ENCODE measurements around the gene TBC1D22A. TPM values are rescaled to one million over a fixed set of nuclear protein-coding genes. Genes with fewer than 3 reads are reported as not detected.

The TBC1D22A gene
- total RNA-seq, 1 donor from 2014 or later: 24.2 TPM

DNA sequence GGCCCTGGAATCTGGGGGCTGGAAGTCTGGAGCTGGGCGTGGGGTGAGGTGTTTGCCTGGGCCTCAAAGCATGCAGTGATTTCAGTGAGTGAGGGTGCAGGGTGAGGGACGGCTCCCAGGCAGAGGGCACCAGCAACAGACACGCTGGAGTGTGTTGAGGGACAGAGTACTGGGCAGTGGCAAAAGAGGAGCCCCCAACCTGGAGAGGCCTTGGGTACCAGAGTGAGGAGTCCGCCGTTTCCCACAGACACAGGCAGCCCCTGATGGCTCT is 12.0 kb upstream of the TBC1D22A start:
- Histone ChIP-seq H3K36me3 (ENCODE audit: insufficient read depth, low read length) (no peaks in the 10 kb centered on the region), H3K79me2 (ENCODE audit: insufficient read depth, low read length) (no peaks in the 10 kb centered on the region), H3K27me3 (ENCODE audit: insufficient read depth, low read length) (no peaks in the 10 kb centered on the region), H3K9me3 (ENCODE audit: insufficient read depth, low read depth, low read length) (no peaks in the 10 kb centered on the region), H2AFZ (ENCODE audit: low read depth, low read length) (no peak overlapping the region), H3K4me3 (ENCODE audit: insufficient read depth, low read depth, low read length) (no peak overlapping the region), H4K20me1 (ENCODE audit: insufficient read depth, low read length) (no peaks in the 10 kb centered on the region), H3K27ac (ENCODE audit: low read depth, low read length) (no peak overlapping the region), H3K9ac (ENCODE audit: low read length) (no peak overlapping the region), H3K4me2 (ENCODE audit: low read length) (no peak overlapping the region), H3K4me1 (ENCODE audit: insufficient read depth, low read length) (peaks cover 37% of the 10 kb centered on the region)
- no peak for DNase-seq (ENCODE audit: low read depth)
- H3K36me3 Mint-ChIP-seq (ENCODE audit: low read depth, unreplicated experiment): no peaks in the 10 kb centered on the region
- TF ChIP-seq, protein P1, sequence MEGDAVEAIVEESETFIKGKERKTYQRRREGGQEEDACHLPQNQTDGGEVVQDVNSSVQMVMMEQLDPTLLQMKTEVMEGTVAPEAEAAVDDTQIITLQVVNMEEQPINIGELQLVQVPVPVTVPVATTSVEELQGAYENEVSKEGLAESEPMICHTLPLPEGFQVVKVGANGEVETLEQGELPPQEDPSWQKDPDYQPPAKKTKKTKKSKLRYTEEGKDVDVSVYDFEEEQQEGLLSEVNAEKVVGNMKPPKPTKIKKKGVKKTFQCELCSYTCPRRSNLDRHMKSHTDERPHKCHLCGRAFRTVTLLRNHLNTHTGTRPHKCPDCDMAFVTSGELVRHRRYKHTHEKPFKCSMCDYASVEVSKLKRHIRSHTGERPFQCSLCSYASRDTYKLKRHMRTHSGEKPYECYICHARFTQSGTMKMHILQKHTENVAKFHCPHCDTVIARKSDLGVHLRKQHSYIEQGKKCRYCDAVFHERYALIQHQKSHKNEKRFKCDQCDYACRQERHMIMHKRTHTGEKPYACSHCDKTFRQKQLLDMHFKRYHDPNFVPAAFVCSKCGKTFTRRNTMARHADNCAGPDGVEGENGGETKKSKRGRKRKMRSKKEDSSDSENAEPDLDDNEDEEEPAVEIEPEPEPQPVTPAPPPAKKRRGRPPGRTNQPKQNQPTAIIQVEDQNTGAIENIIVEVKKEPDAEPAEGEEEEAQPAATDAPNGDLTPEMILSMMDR (IDR thresholded peaks at IDR 0.05; ENCODE audit: insufficient read depth, low read depth, low read length): no peak
- H3K27me3 Mint-ChIP-seq (ENCODE audit: low read depth, unreplicated experiment): peaks cover 22% of the 10 kb centered on the region
- peaks cover 28% of the 10 kb centered on the region for H3K4me1 Mint-ChIP-seq (ENCODE audit: low read depth, unreplicated experiment)
- peaks cover 6% of the 10 kb centered on the region for H3K9me3 Mint-ChIP-seq (ENCODE audit: unreplicated experiment)
- H3K27ac Mint-ChIP-seq (ENCODE audit: unreplicated experiment): no peak overlapping the region
- no peak overlapping the region for H3K4me3 Mint-ChIP-seq (ENCODE audit: unreplicated experiment)
- FAIRE-seq: no peak

DNA sequence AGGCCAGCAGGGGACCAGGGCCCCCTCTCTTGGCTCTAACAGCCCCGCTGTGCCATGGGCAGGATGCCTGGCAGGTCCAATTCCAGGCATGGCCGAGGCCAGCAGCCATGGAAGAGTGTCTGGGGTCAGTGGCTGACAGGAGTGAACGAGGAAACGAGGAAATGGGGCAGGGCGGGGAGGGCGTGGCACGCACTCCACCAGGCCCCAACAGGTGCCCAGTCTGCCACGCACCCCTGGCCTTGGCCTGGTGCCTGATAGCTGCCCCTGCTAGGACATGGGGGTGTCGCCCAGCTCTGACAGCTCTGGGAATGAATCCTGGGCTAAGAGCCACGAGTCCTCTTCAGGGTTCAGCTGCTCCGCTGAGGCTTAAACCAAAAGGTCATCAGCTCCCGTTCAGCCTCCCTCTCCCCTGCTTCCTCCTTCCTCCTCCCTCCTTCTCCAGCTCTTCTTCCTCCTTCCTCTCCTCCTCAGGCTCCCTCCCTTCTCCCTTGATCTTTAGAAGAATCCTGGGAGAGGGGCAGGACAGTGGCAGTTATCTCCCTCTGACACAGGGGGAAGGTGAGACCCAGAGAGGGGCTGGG is 11.5 kb upstream of the TBC1D22A start:
- Histone ChIP-seq H3K9me3 (ENCODE audit: insufficient read depth, low read depth, low read length) (peaks cover under 1% of the 10 kb centered on the region), H3K27ac (ENCODE audit: low read depth, low read length) (no peak overlapping the region), H4K20me1 (ENCODE audit: insufficient read depth, low read length) (no peaks in the 10 kb centered on the region), H3K36me3 (ENCODE audit: insufficient read depth, low read length) (no peaks in the 10 kb centered on the region), H3K27me3 (ENCODE audit: insufficient read depth, low read length) (no peaks in the 10 kb centered on the region), H3K4me2 (ENCODE audit: low read length) (no peak overlapping the region), H3K4me1 (ENCODE audit: insufficient read depth, low read length) (peaks cover 37% of the 10 kb centered on the region), H3K79me2 (ENCODE audit: insufficient read depth, low read length) (no peaks in the 10 kb centered on the region), H3K4me3 (ENCODE audit: insufficient read depth, low read depth, low read length) (no peak overlapping the region), H3K9ac (ENCODE audit: low read length) (no peak overlapping the region), H2AFZ (ENCODE audit: low read depth, low read length) (no peak overlapping the region)
- H3K4me3 Mint-ChIP-seq (ENCODE audit: unreplicated experiment): no peak overlapping the region
- H3K27ac Mint-ChIP-seq (ENCODE audit: unreplicated experiment): no peak overlapping the region
- H3K36me3 Mint-ChIP-seq (ENCODE audit: low read depth, unreplicated experiment): no peaks in the 10 kb centered on the region
- H3K27me3 Mint-ChIP-seq (ENCODE audit: low read depth, unreplicated experiment): peaks cover 21% of the 10 kb centered on the region
- TF ChIP-seq, protein P1 (IDR thresholded peaks at IDR 0.05; ENCODE audit: insufficient read depth, low read depth, low read length): no peak
- no peak for TF ChIP-seq EZH2 (IDR thresholded peaks at IDR 0.05; ENCODE audit: insufficient read depth, low read length)
- DNase-seq (ENCODE audit: low read depth) (no peak), FAIRE-seq (no peak)
- H3K4me1 Mint-ChIP-seq (ENCODE audit: low read depth, unreplicated experiment): peaks cover 28% of the 10 kb centered on the region
- peaks cover 6% of the 10 kb centered on the region for H3K9me3 Mint-ChIP-seq (ENCODE audit: unreplicated experiment)

DNA sequence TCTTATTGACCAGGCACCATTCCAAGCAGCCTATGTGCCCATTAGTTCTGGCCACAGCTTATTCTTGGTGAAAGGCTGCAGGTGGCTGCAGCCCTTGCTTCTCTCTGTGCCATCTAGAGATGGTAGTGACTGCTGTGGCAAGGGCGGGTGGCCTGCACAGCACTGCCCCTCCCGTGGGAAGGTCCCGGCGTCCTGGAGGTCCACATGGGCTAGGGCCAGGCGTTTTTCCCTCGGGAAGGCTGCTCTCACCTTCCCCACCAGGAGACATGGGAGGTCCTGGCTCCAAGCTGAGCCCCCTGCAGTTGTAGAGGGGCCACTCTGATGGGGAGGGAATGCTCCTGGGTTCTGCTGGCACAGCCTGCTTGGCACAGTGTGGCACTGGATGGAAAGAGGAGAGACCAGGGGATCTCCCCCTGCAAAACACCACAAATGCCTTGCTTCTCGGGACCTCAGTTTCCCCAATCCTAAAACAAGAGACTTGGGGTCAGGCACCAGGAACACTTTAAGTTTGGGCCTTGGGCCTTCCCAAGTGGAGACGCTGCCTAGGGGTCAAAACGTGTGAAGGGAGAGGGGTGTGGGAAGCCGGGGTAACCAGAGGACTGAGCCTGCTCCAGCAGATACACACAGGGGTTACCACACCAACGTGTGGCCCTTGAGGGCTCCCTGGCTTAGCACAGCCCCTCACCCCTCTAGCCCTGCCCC is 10.0 kb upstream of the TBC1D22A start:
- Mint-ChIP-seq H3K9me3 (ENCODE audit: unreplicated experiment) (peaks cover 11% of the 10 kb centered on the region), H3K27me3 (ENCODE audit: low read depth, unreplicated experiment) (peaks cover 7% of the 10 kb centered on the region), H3K4me3 (ENCODE audit: unreplicated experiment) (no peak overlapping the region), H3K4me1 (ENCODE audit: low read depth, unreplicated experiment) (peaks cover 28% of the 10 kb centered on the region), H3K27ac (ENCODE audit: unreplicated experiment) (peak overlapping the region; percentile 58), H3K36me3 (ENCODE audit: low read depth, unreplicated experiment) (peaks cover 6% of the 10 kb centered on the region)
- no peaks in the 10 kb centered on the region for H3K27me3 ChIP-seq (ENCODE audit: insufficient read depth, low read length)
- FAIRE-seq: no peak
- no peak overlapping the region for H3K4me3 ChIP-seq (ENCODE audit: insufficient read depth, low read depth, low read length)
- no peaks in the 10 kb centered on the region for H4K20me1 ChIP-seq (ENCODE audit: insufficient read depth, low read length)
- DNase-seq (ENCODE audit: low read depth): no peak
- H3K79me2 ChIP-seq (ENCODE audit: insufficient read depth, low read length): no peaks in the 10 kb centered on the region
- no peak overlapping the region for H3K9ac ChIP-seq (ENCODE audit: low read length)
- H3K9me3 ChIP-seq (ENCODE audit: insufficient read depth, low read depth, low read length): peaks cover 5% of the 10 kb centered on the region
- no peak for TF ChIP-seq EZH2 (IDR thresholded peaks at IDR 0.05; ENCODE audit: insufficient read depth, low read length)
- TF ChIP-seq, protein P1 (IDR thresholded peaks at IDR 0.05; ENCODE audit: insufficient read depth, low read depth, low read length): no peak
- peaks cover 37% of the 10 kb centered on the region for H3K4me1 ChIP-seq (ENCODE audit: insufficient read depth, low read length)
- H3K36me3 ChIP-seq (ENCODE audit: insufficient read depth, low read length): no peaks in the 10 kb centered on the region
- H3K27ac ChIP-seq (ENCODE audit: low read depth, low read length): no peak overlapping the region
- H3K4me2 ChIP-seq (ENCODE audit: low read length): no peak overlapping the region
- H2AFZ ChIP-seq (ENCODE audit: low read depth, low read length): no peak overlapping the region

Data from astrocyte (in vitro differentiated cells and primary cell).